Endothelial cell of umbilical vein (primary cell): ENCODE results near the gene GJB4. TPM values are rescaled to one million over a fixed set of nuclear protein-coding genes. Genes with fewer than 3 reads are reported as not detected.

ENCODE experiments used
- BruUV-seq: library from RNA; stranded (reverse); fragments of 400-500 nt; replicated peaks from 2 replicates; lab custom pipeline; 2021; lab: Mats Ljungman, UMichigan
- CTCF ChIA-PET: fragments of 300-600, 350-600 bp; sonication (Branson Sonifier 250); formaldehyde crosslinking; loops from one replicate; lab custom pipeline; 2021; ENCODE audit warnings: antibody characterized with exemption, inconsistent platforms; lab: Charles Lee
- POLR2A ChIA-PET: fragments of 300-600, 350-600 bp; sonication (Branson Sonifier 250); formaldehyde crosslinking; loops from one replicate; lab custom pipeline; 2021; ENCODE audit warnings: antibody characterized with exemption, inconsistent platforms; lab: Charles Lee
- DNase-seq: peaks from one replicate; pipeline ENCODE4 v3.0.0-alpha.2; 2011; ENCODE audit warnings: low read depth, low spot score
- FAIRE-seq: peaks from 2 replicates; lab custom pipeline; 2011; peaks lifted over from hg19 to GRCh38; lab: Jason Lieb, UNC
- H2AFZ ChIP-seq: 2 replicates; pipeline ENCODE4 v1.6.0; 2012; ENCODE audit warnings: low read depth, low read length, control low read depth, inconsistent platforms
- H3K27ac ChIP-seq: 2 replicates; pipeline ENCODE4 v1.5.1; 2011; ENCODE audit warnings: low read depth, mild to moderate bottlenecking, control low read depth, low read length, moderate library complexity; ENCODE audit not compliant: insufficient read depth
- H3K27me3 ChIP-seq, 2 experiments: 2 replicates each; pipeline versions ENCODE4 v1.6.0 to v1.6.1; 2011; ENCODE audit warnings: low read length in 2 of 2, mixed read lengths in 1 of 2; ENCODE audit not compliant: control insufficient read depth in 2 of 2, insufficient read depth in 2 of 2
- H3K36me3 ChIP-seq, 2 experiments: 2 replicates in 1 of 2; 3 replicates in 1 of 2; pipeline ENCODE4 v1.5.1; 2011; ENCODE audit warnings: low read length in 2 of 2, mild to moderate bottlenecking in 1 of 2, moderate library complexity in 1 of 2; ENCODE audit not compliant: control insufficient read depth in 2 of 2, insufficient read depth in 2 of 2; ENCODE audit errors: extremely low read depth in 1 of 2
- H3K4me1 ChIP-seq: 3 replicates; pipeline ENCODE4 v1.5.1; 2011; ENCODE audit warnings: mild to moderate bottlenecking, low read length; ENCODE audit not compliant: control insufficient read depth, insufficient read depth; ENCODE audit errors: extremely low read depth
- H3K4me2 ChIP-seq: 2 replicates; pipeline ENCODE4 v1.6.1; 2011; ENCODE audit warnings: low read length, control low read depth, mixed read lengths; ENCODE audit not compliant: insufficient read depth
- H3K4me3 ChIP-seq, 3 experiments: fragments of 200-600 bp in 1 of 3; sonication (generic), shearing (Covaris generic) in 1 of 3; replicated peaks in 1 of 3; 2 replicates each; pipeline ENCODE4 v1.5.1; 2011 to 2016; ENCODE audit warnings: control low read depth in 3 of 3, low read length in 3 of 3, mild to moderate bottlenecking in 2 of 3, inconsistent platforms in 1 of 3, low read depth in 1 of 3, moderate library complexity in 1 of 3; ENCODE audit not compliant: insufficient read depth in 1 of 3
- H3K79me2 ChIP-seq: 2 replicates; pipeline ENCODE4 v1.6.0; 2012; ENCODE audit warnings: low read length, inconsistent platforms; ENCODE audit not compliant: control insufficient read depth, insufficient read depth
- H3K9ac ChIP-seq: replicated peaks from 2 replicates; pipeline ENCODE3; 2011; ENCODE audit warnings: low read length, control low read depth; ENCODE audit not compliant: insufficient read depth; ENCODE audit errors: extremely low read depth
- H3K9me1 ChIP-seq: replicated peaks from 3 replicates; pipeline ENCODE4 v1.6.0; 2011; ENCODE audit warnings: mild to moderate bottlenecking, low read length; ENCODE audit not compliant: control insufficient read depth, insufficient read depth; ENCODE audit errors: extremely low read depth
- H3K9me3 ChIP-seq: replicated peaks from 2 replicates; pipeline ENCODE4 v1.5.1; 2012; ENCODE audit warnings: low read length, inconsistent platforms; ENCODE audit not compliant: control insufficient read depth, insufficient read depth
- H4K20me1 ChIP-seq: replicated peaks from 2 replicates; pipeline ENCODE3; 2011; ENCODE audit warnings: mild to moderate bottlenecking, low read length; ENCODE audit not compliant: control insufficient read depth, insufficient read depth; ENCODE audit errors: extremely low read depth
- CTCF ChIP-seq, 2 donors: IDR thresholded peaks; 1 replicate in 1 of 2; 2 replicates in 1 of 2; pipeline ENCODE4 v1.5.1; 2011; ENCODE audit warnings: low read length in 2 of 2, mild to moderate bottlenecking in 2 of 2, moderate library complexity in 2 of 2, control low read depth in 1 of 2, inconsistent platforms in 1 of 2, low read depth in 1 of 2; ENCODE audit not compliant: insufficient read depth in 1 of 2; ENCODE audit errors: extremely low read depth in 1 of 2
- EZH2 ChIP-seq: IDR thresholded peaks from 2 replicates; pipeline ENCODE4 v1.6.1; 2012; ENCODE audit warnings: borderline replicate concordance, low read depth, mild to moderate bottlenecking, moderate library complexity, low read length, inconsistent platforms; ENCODE audit not compliant: severe bottlenecking
- FOS ChIP-seq: IDR thresholded peaks from 2 replicates; pipeline ENCODE4 v1.6.1; 2011; ENCODE audit warnings: mild to moderate bottlenecking, low read length, moderate library complexity, borderline replicate concordance; ENCODE audit not compliant: insufficient read depth
- GATA2 ChIP-seq: IDR thresholded peaks from 2 replicates; pipeline ENCODE4 v1.7.0; 2011; ENCODE audit warnings: low read depth, mild to moderate bottlenecking, moderate library complexity, mixed read lengths, low read length; ENCODE audit not compliant: insufficient read length, insufficient read depth
- JUN ChIP-seq: IDR thresholded peaks from 2 replicates; pipeline ENCODE4 v1.6.1; 2011; ENCODE audit warnings: borderline replicate concordance, low read depth; ENCODE audit not compliant: insufficient read length, insufficient read depth
- MAX ChIP-seq: IDR thresholded peaks from 2 replicates; pipeline ENCODE4 v1.6.1; 2011; ENCODE audit not compliant: insufficient read depth, insufficient read length
- MYC ChIP-seq: IDR thresholded peaks from one replicate; pipeline ENCODE4 v1.6.1; 2011; ENCODE audit warnings: mild to moderate bottlenecking, low read depth, low read length
- POLR2A ChIP-seq: IDR thresholded peaks from 2 replicates; pipeline ENCODE4 v1.6.1; 2012; ENCODE audit warnings: low read depth, mild to moderate bottlenecking, control low read depth, low read length
- POLR2AphosphoS5 ChIP-seq: IDR thresholded peaks from 2 replicates; pipeline ENCODE4 v1.6.1; 2012; ENCODE audit warnings: low read depth, mild to moderate bottlenecking, control low read depth, low read length, moderate library complexity; ENCODE audit not compliant: insufficient read depth
- dilution Hi-C: fragments of 300-500 bp; cut with MboI; formaldehyde crosslinking; loops from one replicate; pipeline ENCODE4 v1.15.0; 2019; ENCODE audit warnings: low sequenced_read_pairs; ENCODE audit not compliant: extremely low pct_ligation_motif_present
- intact Hi-C: fragments of 100-400 bp; cut with micrococcal nuclease; formaldehyde crosslinking; loops from one replicate; pipeline ENCODE4 v1.10.0; 2022
- polyA plus RNA-seq, 4 experiments: library from polyadenylated mRNA; depleted of rRNA in 3 of 4; stranded (reverse) in 3 of 4; unstranded in 1 of 4; fragments of >200 nt; gene quantifications; 2 replicates each; pipeline versions ENCODE4 v1.2.1 to v1.2.3, GENCODE V29; 2011 to 2012; ENCODE audit warnings: missing spikeins in 1 of 4
- total RNA-seq: library from RNA; stranded (reverse); gene quantifications from 2 replicates; pipeline ENCODE4 v1.2.3, GENCODE V29; 2021

The GJB4 gene
- total and polyA plus RNA-seq, 2 donors (not counting 3 experiments of a cell fraction or from before 2014, with no cell fraction given): not detected

- Histone ChIP-seq H3K36me3 (no peaks in the 10 kb centered on the region), H3K27ac (no peak overlapping the region), H3K9me1 (no peaks in the 10 kb centered on the region), H3K79me2 (no peaks in the 10 kb centered on the region), H3K4me2 (no peak overlapping the region), H3K9ac (no peak overlapping the region), H3K4me1 (no peaks in the 10 kb centered on the region), H2AFZ (no peak overlapping the region), H3K9me3 (no peaks in the 10 kb centered on the region), H3K4me3 (no peak overlapping the region), H4K20me1 (no peaks in the 10 kb centered on the region), H3K27me3 (no peaks in the 10 kb centered on the region)
- FAIRE-seq (no peak), DNase-seq (no peak)
- ChIA-PET CTCF (no interaction called here), POLR2A (no interaction called here)
- intact Hi-C loops (no loop called here), dilution Hi-C loops (no loop called here)
- no TSS peak for BruUV-seq
- TF ChIP-seq EZH2 (no peak), GATA2 (no peak), POLR2A (no peak)
Measured at GRCh38 chr1:34755961-34756360, 3.6 kb upstream of the GJB4 start.

GRCh38 chr1:34757386-34757785 lies 2.2 kb upstream of the GJB4 start:
- BruUV-seq: no TSS peak
- Histone ChIP-seq H3K9me1 (no peaks in the 10 kb centered on the region), H3K27ac (no peak overlapping the region), H3K9me3 (no peaks in the 10 kb centered on the region), H4K20me1 (no peaks in the 10 kb centered on the region), H3K4me1 (no peaks in the 10 kb centered on the region), H3K36me3 (no peaks in the 10 kb centered on the region), H3K4me2 (no peak overlapping the region), H3K9ac (no peak overlapping the region), H3K27me3 (no peaks in the 10 kb centered on the region), H3K79me2 (no peaks in the 10 kb centered on the region), H2AFZ (no peak overlapping the region), H3K4me3 (no peak overlapping the region)
- POLR2A ChIA-PET: no interaction called here
- FAIRE-seq (no peak), DNase-seq (no peak)
- TF ChIP-seq MYC: no peak
- no peak for TF ChIP-seq CTCF (IDR thresholded peaks at IDR 0.05; ENCODE audit: extremely low read depth in 1 of 2, insufficient read depth in 1 of 2, low read depth in 1 of 2, low read length in 2 of 2)
- no peak for TF ChIP-seq MAX
- no peak for TF ChIP-seq EZH2
- TF ChIP-seq GATA2: no peak
- no peak for TF ChIP-seq POLR2A
- TF ChIP-seq POLR2AphosphoS5: no peak
- TF ChIP-seq JUN: no peak
- TF ChIP-seq FOS: no peak
- intact Hi-C loops (no loop called here), dilution Hi-C loops (no loop called here)
- CTCF ChIA-PET: interaction anchor here (0.7 to 2.3 kb wide), 3 partner anchors 13 to 1125 kb away, joined by 3 to 9 read pairs (median 3); no protein-coding TSS in a partner anchor
